Measurements from ENCODE around the gene ATP1B1.

The ATP1B1 gene

DNA sequence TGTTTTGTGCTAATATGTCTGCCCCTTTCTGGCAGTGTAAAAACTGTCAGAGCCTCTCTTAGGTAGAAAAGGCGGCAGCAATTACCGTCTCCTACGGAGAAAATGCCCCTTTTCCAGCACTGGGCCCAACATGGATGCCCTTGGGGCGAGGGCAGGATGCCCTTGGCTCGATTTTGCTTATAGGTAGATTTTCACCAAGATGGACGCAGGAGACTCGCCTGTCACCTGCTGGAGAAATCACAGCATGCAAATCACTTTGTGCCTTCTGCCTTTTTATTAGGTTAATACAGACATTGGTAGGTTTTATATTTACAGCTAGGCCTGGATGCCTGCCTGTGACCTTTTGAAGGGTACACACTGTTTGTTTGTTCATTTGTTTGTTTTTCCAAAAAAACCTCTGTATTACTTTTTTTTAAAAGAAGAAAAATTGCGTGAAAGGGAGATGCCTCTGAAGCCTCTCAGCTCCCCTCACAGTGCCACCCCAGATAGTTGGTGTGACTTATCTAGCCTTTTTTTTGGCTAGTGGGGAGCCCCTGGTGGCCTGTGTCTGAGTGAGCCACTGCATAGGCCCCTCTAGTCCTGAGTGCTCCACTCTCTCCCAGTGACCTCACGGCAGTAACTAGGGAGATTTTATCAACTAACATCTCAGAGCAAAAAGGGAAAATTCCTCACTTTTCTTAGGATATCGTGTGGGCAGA lies 2.5 kb downstream of the ATP1B1 start:
- Histone ChIP-seq H3K36me3 (peaks cover 51% of the 10 kb centered on the region), H3K4me3 (ENCODE audit: low read depth, low read length) (peak overlapping the region; percentile 100), H3K27me3 (no peaks in the 10 kb centered on the region), H3K9me3 (no peaks in the 10 kb centered on the region), H3K4me1 (peaks cover 13% of the 10 kb centered on the region)
- peak; percentile 69 for DNase-seq
- TF ChIP-seq, protein P1, sequence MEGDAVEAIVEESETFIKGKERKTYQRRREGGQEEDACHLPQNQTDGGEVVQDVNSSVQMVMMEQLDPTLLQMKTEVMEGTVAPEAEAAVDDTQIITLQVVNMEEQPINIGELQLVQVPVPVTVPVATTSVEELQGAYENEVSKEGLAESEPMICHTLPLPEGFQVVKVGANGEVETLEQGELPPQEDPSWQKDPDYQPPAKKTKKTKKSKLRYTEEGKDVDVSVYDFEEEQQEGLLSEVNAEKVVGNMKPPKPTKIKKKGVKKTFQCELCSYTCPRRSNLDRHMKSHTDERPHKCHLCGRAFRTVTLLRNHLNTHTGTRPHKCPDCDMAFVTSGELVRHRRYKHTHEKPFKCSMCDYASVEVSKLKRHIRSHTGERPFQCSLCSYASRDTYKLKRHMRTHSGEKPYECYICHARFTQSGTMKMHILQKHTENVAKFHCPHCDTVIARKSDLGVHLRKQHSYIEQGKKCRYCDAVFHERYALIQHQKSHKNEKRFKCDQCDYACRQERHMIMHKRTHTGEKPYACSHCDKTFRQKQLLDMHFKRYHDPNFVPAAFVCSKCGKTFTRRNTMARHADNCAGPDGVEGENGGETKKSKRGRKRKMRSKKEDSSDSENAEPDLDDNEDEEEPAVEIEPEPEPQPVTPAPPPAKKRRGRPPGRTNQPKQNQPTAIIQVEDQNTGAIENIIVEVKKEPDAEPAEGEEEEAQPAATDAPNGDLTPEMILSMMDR (IDR thresholded peaks at IDR 0.05; ENCODE audit: low read depth, low read length) = peak; percentile 65

DNA sequence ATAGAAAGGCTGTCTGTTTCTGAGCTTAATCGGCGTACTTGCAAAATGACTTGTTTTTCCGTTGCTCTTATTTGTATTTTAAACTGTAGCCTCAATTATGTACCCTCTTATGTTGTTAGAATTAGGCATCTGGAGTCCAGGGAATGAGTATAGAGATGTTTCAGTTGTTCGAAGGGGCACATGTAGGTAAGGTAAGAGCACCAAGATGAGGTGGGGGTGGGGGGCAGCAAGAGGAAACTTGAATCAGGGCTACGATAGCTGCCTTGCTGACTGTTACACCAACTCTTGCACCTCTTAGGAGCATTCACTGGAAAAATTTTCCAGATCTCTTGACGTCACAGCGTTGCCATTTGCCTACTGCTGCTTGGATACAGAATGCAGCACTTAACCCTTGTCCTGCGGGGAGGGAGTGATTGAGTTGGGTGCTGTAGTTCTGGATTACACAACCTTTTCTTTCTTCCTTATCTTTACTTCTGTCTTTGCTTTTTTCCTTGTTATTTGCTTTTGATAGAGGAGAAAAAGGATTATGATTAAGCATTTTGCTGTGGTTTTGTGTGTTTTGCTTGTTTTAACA lies 3.2 kb downstream of the ATP1B1 start:
- peaks cover 8% of the 10 kb centered on the region for H3K4me1 ChIP-seq
- TF ChIP-seq, protein P1 (IDR thresholded peaks at IDR 0.05; ENCODE audit: low read depth, low read length) = no peak
- peak; percentile 76 for DNase-seq

DNA sequence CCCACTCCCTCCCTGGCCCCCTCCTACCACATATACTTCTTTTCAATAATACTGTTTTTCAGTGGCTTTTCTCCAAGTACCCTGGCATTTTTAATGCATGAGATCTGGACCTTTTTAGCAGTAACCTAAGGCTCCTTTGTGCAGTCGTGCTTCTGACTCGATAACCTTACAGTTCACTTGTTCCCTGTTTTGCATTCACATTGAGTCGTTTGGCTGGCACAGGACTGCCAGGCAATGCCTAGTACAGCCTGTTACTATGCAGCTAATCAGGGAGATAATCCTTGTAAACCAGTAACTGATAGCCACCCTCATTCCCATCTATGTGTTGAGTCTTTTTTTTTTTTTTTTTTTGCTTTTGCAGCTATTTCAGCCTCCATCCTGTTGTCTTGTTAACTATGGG lies 3.7 kb downstream of the ATP1B1 start:
- Histone ChIP-seq H3K4me3 (ENCODE audit: low read depth, low read length) (peak overlapping the region; percentile 100), H3K9me3 (no peaks in the 10 kb centered on the region), H3K4me1 (peaks cover 2% of the 10 kb centered on the region; the same call in 1 of the 2 replicates), H3K27me3 (no peaks in the 10 kb centered on the region), H3K36me3 (peaks cover 59% of the 10 kb centered on the region)
- no peak for DNase-seq
- TF ChIP-seq, protein P1 (IDR thresholded peaks at IDR 0.05; ENCODE audit: low read depth, low read length) = no peak

More for the DNA sequence above, 3.2 kb downstream of the ATP1B1 start:
- Histone ChIP-seq H3K27me3 (no peaks in the 10 kb centered on the region), H3K9me3 (no peaks in the 10 kb centered on the region), H3K4me3 (ENCODE audit: low read depth, low read length) (peak overlapping the region; percentile 100), H3K36me3 (peaks cover 57% of the 10 kb centered on the region)

DNA sequence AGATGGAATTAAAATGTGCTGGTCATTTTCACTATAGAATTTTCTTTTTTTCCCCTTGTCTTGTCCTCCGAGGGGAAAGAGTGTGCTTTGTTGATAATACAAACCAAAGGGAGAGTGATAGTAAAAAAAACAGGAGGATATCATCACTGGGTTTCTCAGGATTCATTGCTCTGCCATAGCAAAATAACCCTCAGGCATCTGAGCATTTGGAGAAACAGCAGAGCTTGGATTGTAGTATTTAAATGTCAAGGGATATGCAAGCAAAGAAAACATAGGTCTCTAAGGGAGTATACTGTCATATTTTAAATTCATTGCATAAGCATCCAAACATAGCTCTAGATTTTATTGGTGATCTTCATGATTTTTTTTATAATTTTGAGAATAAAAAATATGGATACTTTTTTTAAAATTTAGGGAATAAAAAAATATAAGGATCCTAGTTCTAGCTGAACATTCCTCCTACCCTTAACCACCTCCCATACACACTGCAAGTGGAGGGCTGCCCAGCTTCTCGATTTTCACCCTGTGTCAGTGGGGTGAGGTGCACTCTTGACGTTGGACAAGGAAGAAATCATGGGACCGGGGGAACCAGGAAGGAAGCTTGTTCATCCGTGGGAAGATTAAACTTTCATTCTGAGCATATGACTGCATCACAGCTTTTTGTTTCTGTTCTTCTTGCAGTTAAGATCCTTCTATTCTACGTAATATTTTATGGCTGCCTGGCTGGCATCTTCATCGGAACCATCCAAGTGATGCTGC lies 4.4 kb downstream of the ATP1B1 start:
- TF ChIP-seq, protein P1 (IDR thresholded peaks at IDR 0.05; ENCODE audit: low read depth, low read length) = no peak
- no peaks in the 10 kb centered on the region for H3K9me3 ChIP-seq

DNA sequence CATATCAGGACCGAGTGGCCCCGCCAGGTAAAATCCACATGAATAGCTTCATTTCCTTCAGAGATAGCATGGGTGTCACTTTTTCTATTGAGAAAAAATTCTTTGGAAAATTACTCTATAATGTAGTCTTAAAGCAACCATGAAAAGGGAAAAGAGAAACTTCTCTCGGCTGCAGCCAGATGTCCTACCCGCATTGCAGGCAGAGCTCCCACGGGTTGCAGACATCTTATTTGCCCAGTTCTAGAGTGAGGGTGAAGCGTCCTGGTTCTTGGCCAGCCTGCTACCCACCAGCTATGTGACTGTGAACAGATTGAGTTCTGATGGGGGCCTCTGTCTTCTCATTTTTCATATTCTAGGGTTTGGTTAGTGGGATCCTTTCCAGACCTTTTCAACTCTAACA lies 5.0 kb downstream of the ATP1B1 start:
- peaks cover 11% of the 10 kb centered on the region for H3K4me1 ChIP-seq

More for the DNA sequence above, 4.4 kb downstream of the ATP1B1 start:
- no peak for DNase-seq
- Histone ChIP-seq H3K4me3 (ENCODE audit: low read depth, low read length) (peak overlapping the region; percentile 100), H3K36me3 (peaks cover 66% of the 10 kb centered on the region), H3K4me1 (peaks cover 6% of the 10 kb centered on the region), H3K27me3 (no peaks in the 10 kb centered on the region)

More for the DNA sequence above, 5.0 kb downstream of the ATP1B1 start:
- no peaks in the 10 kb centered on the region for H3K27me3 ChIP-seq
- TF ChIP-seq, protein P1 (IDR thresholded peaks at IDR 0.05; ENCODE audit: low read depth, low read length) = no peak
- H3K4me3 ChIP-seq (ENCODE audit: low read depth, low read length) = no peak overlapping the region
- H3K36me3 ChIP-seq = peaks cover 72% of the 10 kb centered on the region
- H3K9me3 ChIP-seq = no peaks in the 10 kb centered on the region
- no peak for DNase-seq

Data from BE2C (cell line).